Caco-2 (cell line): ENCODE results near the gene NRAS. TPM values are rescaled to one million over a fixed set of nuclear protein-coding genes. Genes with fewer than 3 reads are reported as not detected.

ENCODE experiments used
- BruUV-seq: library from RNA; stranded (reverse); fragments of 400-500 nt; replicated peaks from 2 replicates; lab custom pipeline; 2021; lab: Mats Ljungman, UMichigan
- CTCF ChIA-PET: fragments of 300-600 bp; sonication (Branson Sonifier 250); formaldehyde crosslinking; loops from one replicate; lab custom pipeline; 2022; ENCODE audit warnings: antibody characterized with exemption; lab: Charles Lee
- POLR2A ChIA-PET: fragments of 300-600 bp; sonication (Branson Sonifier 250); formaldehyde crosslinking; loops from one replicate; lab custom pipeline; 2022; ENCODE audit warnings: antibody characterized with exemption; lab: Charles Lee
- DNase-seq, 2 experiments: peaks; one replicate each; pipeline versions ENCODE4 v3.0.0 to v3.0.0-alpha.2; 2020 to 2022
- H3K27me3 ChIP-seq: replicated peaks from 2 replicates; pipeline ENCODE4 v1.6.0; 2011; ENCODE audit warnings: low read length; ENCODE audit not compliant: control insufficient read depth, insufficient read depth
- H3K36me3 ChIP-seq: 2 replicates; pipeline ENCODE4 v1.5.1; 2011; ENCODE audit warnings: low read length; ENCODE audit not compliant: control insufficient read depth, insufficient read depth
- H3K4me1 ChIP-seq: fragments of 250-450 bp; sonication (Bioruptor Pico); 2 replicates; pipeline ENCODE4 v1.5.1; 2020; ENCODE audit warnings: mild to moderate bottlenecking
- H3K4me3 ChIP-seq: 2 replicates; pipeline ENCODE4 v1.5.1; 2011; ENCODE audit warnings: low read depth, mild to moderate bottlenecking, control low read depth, low read length
- H3K9me3 ChIP-seq: fragments of 250-450 bp; sonication (Bioruptor Pico); 2 replicates; pipeline ENCODE4 v1.5.1; 2020; ENCODE audit warnings: mild to moderate bottlenecking, moderate library complexity
- H3K27ac Mint-ChIP-seq: one replicate; pipeline ENCODE4 v1.8.0; 2022; ENCODE audit warnings: mixed read lengths; ENCODE audit not compliant: unreplicated experiment
- H3K27me3 Mint-ChIP-seq: one replicate; pipeline ENCODE4 v1.8.0; 2022; ENCODE audit warnings: mixed read lengths; ENCODE audit not compliant: insufficient read depth, unreplicated experiment
- H3K36me3 Mint-ChIP-seq: one replicate; pipeline ENCODE4 v1.8.0; 2022; ENCODE audit warnings: mild to moderate bottlenecking, mixed read lengths; ENCODE audit not compliant: insufficient read depth, unreplicated experiment
- H3K4me1 Mint-ChIP-seq: one replicate; pipeline ENCODE4 v1.8.0; 2022; ENCODE audit warnings: low read depth, mixed read lengths; ENCODE audit not compliant: unreplicated experiment
- H3K4me3 Mint-ChIP-seq: one replicate; pipeline ENCODE4 v1.8.0; 2022; ENCODE audit warnings: mild to moderate bottlenecking, moderate library complexity, mixed read lengths; ENCODE audit not compliant: unreplicated experiment
- H3K9me3 Mint-ChIP-seq: one replicate; pipeline ENCODE4 v1.8.0; 2022; ENCODE audit warnings: mixed read lengths; ENCODE audit not compliant: unreplicated experiment
- CTCF ChIP-seq, 2 experiments: fragments of 200-600 bp in 1 of 2; IDR thresholded peaks; 1 replicate in 1 of 2; 2 replicates in 1 of 2; pipeline versions ENCODE4 v1.5.1 to v1.8.0; 2011 to 2022; ENCODE audit warnings: antibody characterized with exemption in 1 of 2, control low read depth in 1 of 2, inconsistent platforms in 1 of 2, low read depth in 1 of 2, low read length in 1 of 2, mild to moderate bottlenecking in 1 of 2, moderate library complexity in 1 of 2; ENCODE audit not compliant: insufficient read depth in 1 of 2, severe bottlenecking in 1 of 2, unreplicated experiment in 1 of 2
- intact Hi-C: fragments of 100-400 bp; cut with micrococcal nuclease; formaldehyde crosslinking; loops from one replicate; pipeline ENCODE4 v1.10.0; 2022; ENCODE audit not compliant: unreplicated experiment
- total RNA-seq: library from RNA; stranded (reverse); gene quantifications from 2 replicates; pipeline ENCODE4 v1.2.3, GENCODE V29; 2022

The NRAS gene
- total RNA-seq, 1 experiment from 2014 or later = 39.9 TPM

- peaks cover 5% of the 10 kb centered on the region for H3K27me3 Mint-ChIP-seq
- H3K4me3 Mint-ChIP-seq = peak within 1 kb of the TSS; percentile 81
- BruUV-seq = TSS peak; percentile 56
- peaks cover 21% of the 10 kb centered on the region for H3K4me1 Mint-ChIP-seq
- H3K9me3 Mint-ChIP-seq = no peaks in the 10 kb centered on the region
- intact Hi-C loops = loop anchor here (1.0 to 2.0 kb wide), 2 partner anchors 47 to 89 kb away; partner anchors contain the start of genes BCAS2 and NRAS
- H3K36me3 ChIP-seq = no peaks in the 10 kb centered on the region
- ChIA-PET CTCF (interaction anchor here (1.0 kb wide), 1 partner anchor 9 kb away, joined by 3 read pairs; no protein-coding TSS in a partner anchor), POLR2A (no interaction called here)
- peak within 1 kb of the TSS; percentile 59 for H3K27ac Mint-ChIP-seq
- DNase-seq = no peak
- H3K4me1 ChIP-seq = no peaks in the 10 kb centered on the region
- no peaks in the 10 kb centered on the region for H3K27me3 ChIP-seq
- peak within 1 kb of the TSS; percentile 76 for H3K4me3 ChIP-seq
- H3K9me3 ChIP-seq = no peaks in the 10 kb centered on the region
- TF ChIP-seq CTCF (IDR thresholded peaks at IDR 0.05; ENCODE audit: insufficient read depth in 1 of 2, low read depth in 1 of 2, low read length in 1 of 2, severe bottlenecking in 1 of 2, unreplicated experiment in 1 of 2) = peak in 1 of 2 experiments; percentile 9
- H3K36me3 Mint-ChIP-seq = no peaks in the 10 kb centered on the region
These were observed 46.9 kb downstream of the NRAS start, which contains the start of gene DENND2C for GRCh38 chr1:114669562-114670082. DENND2C (minus strand) TSS chr1:114670049; CDS start chr1:114625984, 44,065 bp downstream.

- Histone ChIP-seq H3K27me3 (no peaks in the 10 kb centered on the region), H3K9me3 (no peaks in the 10 kb centered on the region), H3K4me3 (peak overlapping the region; percentile 76), H3K36me3 (no peaks in the 10 kb centered on the region), H3K4me1 (no peaks in the 10 kb centered on the region)
- POLR2A ChIA-PET = no interaction called here
- BruUV-seq = no TSS peak
- no peaks in the 10 kb centered on the region for H3K36me3 Mint-ChIP-seq
- CTCF ChIA-PET = interaction anchor here (1.0 kb wide), 1 partner anchor 9 kb away, joined by 3 read pairs; no protein-coding TSS in a partner anchor
- no peaks in the 10 kb centered on the region for H3K27me3 Mint-ChIP-seq
- no peak overlapping the region for H3K27ac Mint-ChIP-seq
- no peak for DNase-seq
- intact Hi-C loops = no loop called here
- no peaks in the 10 kb centered on the region for H3K9me3 Mint-ChIP-seq
- H3K4me1 Mint-ChIP-seq = peaks cover 21% of the 10 kb centered on the region
- TF ChIP-seq CTCF (IDR thresholded peaks at IDR 0.05; ENCODE audit: insufficient read depth in 1 of 2, low read depth in 1 of 2, low read length in 1 of 2, severe bottlenecking in 1 of 2, unreplicated experiment in 1 of 2) = no peak
- peak overlapping the region; percentile 81 for H3K4me3 Mint-ChIP-seq
These were observed 47.6 kb downstream of the NRAS start for GRCh38 chr1:114668784-114669561.

- Histone ChIP-seq H3K36me3 (no peaks in the 10 kb centered on the region), H3K9me3 (no peaks in the 10 kb centered on the region), H3K27me3 (no peaks in the 10 kb centered on the region), H3K4me3 (no peak overlapping the region), H3K4me1 (no peaks in the 10 kb centered on the region)
- BruUV-seq = no TSS peak
- CTCF ChIA-PET = no interaction called here
- intact Hi-C loops = no loop called here
- H3K4me3 Mint-ChIP-seq = no peak overlapping the region
- no peaks in the 10 kb centered on the region for H3K36me3 Mint-ChIP-seq
- no peak overlapping the region for H3K27ac Mint-ChIP-seq
- no peaks in the 10 kb centered on the region for H3K27me3 Mint-ChIP-seq
- H3K4me1 Mint-ChIP-seq = peaks cover 21% of the 10 kb centered on the region
- TF ChIP-seq CTCF (IDR thresholded peaks at IDR 0.05; ENCODE audit: insufficient read depth in 1 of 2, low read depth in 1 of 2, low read length in 1 of 2, severe bottlenecking in 1 of 2, unreplicated experiment in 1 of 2) = no peak
- POLR2A ChIA-PET = interaction anchor here (0.6 kb wide), 1 partner anchor 1587 kb away, joined by 3 read pairs; no protein-coding TSS in a partner anchor
- H3K9me3 Mint-ChIP-seq = no peaks in the 10 kb centered on the region
- DNase-seq = no peak
These were observed 48.2 kb downstream of the NRAS start for GRCh38 chr1:114668373-114668772.
